Lower leg skin (tissue), 4 donors: ENCODE measurements around the gene PDE1C. TPM values are rescaled to one million over a fixed set of nuclear protein-coding genes. Genes with fewer than 3 reads are reported as not detected.

ENCODE experiments used
- DNase-seq, 2 donors: peaks; one replicate each; pipeline ENCODE4 v3.0.0-alpha.2; 2019; ENCODE audit warnings: low spot score in 2 of 2
- H3K4me3 ChIP-seq: fragments of 200-600 bp; sonication (generic); 2 replicates; pipeline ENCODE4 v1.5.1; 2017; ENCODE audit warnings: mild to moderate bottlenecking, low read depth; ENCODE audit not compliant: poor library complexity, severe bottlenecking
- CTCF ChIP-seq, 3 donors: fragments of 450-650 bp; IDR thresholded peaks; one replicate each; pipeline ENCODE4 v1.5.1; 2016; ENCODE audit warnings: antibody characterized with exemption in 3 of 3, mild to moderate bottlenecking in 3 of 3, moderate library complexity in 2 of 3
- POLR2A ChIP-seq, 2 donors: fragments of 450-650 bp; IDR thresholded peaks; one replicate each; pipeline ENCODE4 v1.6.1; 2016 to 2017; ENCODE audit warnings: antibody characterized with exemption in 2 of 2, mild to moderate bottlenecking in 1 of 2, moderate library complexity in 1 of 2
- WGBS, 2 donors: methylation state at CpG; one replicate each; pipeline ENCODE4 v1.1.5; 2018; 5-methylcytosine and 5-hydroxymethylcytosine counted together
- intact Hi-C: fragments of 100-400 bp; cut with DNase I; formaldehyde crosslinking; loops from one replicate; pipeline ENCODE4 v1.15.0; 2023; ENCODE audit warnings: low total_unique reads
- total RNA-seq, 4 donors: library from RNA; depleted of rRNA; stranded (reverse); fragments of >200 nt; gene quantifications; one replicate each; pipeline ENCODE4 v1.1.0, GENCODE V29; 2016

PDE1C gene
- total RNA-seq, 4 donors from 2014 or later, result 0.53 to 3.5 (median 3.0) TPM

DNA sequence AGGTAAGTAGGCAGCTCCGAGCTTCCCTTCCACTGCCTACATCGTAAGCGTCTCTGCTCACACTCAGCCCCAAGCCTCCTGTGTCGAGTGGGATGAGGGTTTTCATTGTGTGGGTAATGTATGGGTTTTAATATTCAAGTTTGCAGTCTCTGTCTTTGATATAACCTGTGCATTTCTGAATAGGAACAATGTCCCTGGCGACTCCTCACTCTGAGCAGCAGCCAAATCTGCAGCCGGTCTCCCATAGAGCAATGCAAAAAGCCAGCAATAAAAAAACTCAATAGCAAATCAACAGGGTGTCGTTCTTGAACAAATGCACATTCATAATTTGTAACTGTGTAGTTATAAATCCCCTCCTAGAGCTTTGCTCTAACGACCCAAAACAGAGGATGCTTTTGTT lies 349.8 kb downstream of the PDE1C start:
- no peak for TF ChIP-seq CTCF (IDR thresholded peaks at IDR 0.05)
- no peak for TF ChIP-seq POLR2A (IDR thresholded peaks at IDR 0.05)
- no peak overlapping the region for H3K4me3 ChIP-seq
- intact Hi-C loops, result no loop called here
- 67 to 68% methylated on average over 8 of the region's 8 CpGs for WGBS, 2 donors
- DNase-seq, result no peak

DNA sequence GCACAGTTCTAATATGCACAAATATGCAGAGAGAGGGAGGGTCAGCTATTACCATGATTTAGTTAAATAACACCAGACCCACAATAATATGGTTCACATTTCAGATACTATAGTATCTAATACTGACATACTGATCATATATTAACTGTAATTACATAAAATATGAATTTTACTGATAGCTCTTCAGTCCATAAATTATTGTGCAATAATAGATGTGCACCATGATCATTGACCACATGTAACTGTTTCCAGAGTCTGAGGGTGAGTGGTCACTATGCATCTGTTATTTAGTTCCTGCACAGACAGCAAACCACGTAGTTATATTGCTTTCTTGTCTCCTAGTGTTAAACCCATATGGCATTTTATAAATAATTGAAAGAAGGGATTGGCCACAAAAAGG lies 353.9 kb downstream of the PDE1C start:
- WGBS, 2 donors, result 51 to 58% methylated on average over 1 of the region's 1 CpG
- TF ChIP-seq CTCF (IDR thresholded peaks at IDR 0.05) (no peak), POLR2A (IDR thresholded peaks at IDR 0.05) (no peak)
- intact Hi-C loops, result no loop called here

GRCh38 chr7:31710171-31710570 lies 360.0 kb downstream of the PDE1C start:
- intact Hi-C loops, result no loop called here
- no peak overlapping the region for H3K4me3 ChIP-seq
- WGBS, 2 donors, result 50 to 55% methylated on average over 1 of the region's 1 CpG
- no peak for TF ChIP-seq CTCF (IDR thresholded peaks at IDR 0.05)
- TF ChIP-seq POLR2A (IDR thresholded peaks at IDR 0.05), result no peak
- no peak for DNase-seq

More for the DNA sequence above, 353.9 kb downstream of the PDE1C start:
- no peak overlapping the region for H3K4me3 ChIP-seq
- no peak for DNase-seq

DNA sequence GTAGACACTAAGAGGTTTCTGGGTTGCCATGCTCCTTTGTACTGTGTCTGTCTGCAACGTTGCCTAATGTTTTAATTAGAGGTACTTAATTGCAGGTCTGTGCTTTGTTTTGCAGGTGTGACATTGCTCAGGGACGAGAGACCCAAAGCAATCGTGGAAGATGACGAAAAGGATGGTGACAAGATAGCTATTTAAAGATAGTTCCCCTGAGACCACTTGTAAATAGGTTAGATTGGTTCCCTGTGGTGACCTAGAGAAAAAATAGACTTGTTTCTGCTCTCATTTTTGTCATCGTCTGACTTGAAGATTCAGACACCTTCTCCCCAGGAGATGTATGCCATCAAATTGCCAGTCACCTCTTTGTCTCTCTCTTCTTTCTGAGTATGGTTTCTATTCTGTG lies 363.1 kb downstream of the PDE1C start:
- no peak overlapping the region for H3K4me3 ChIP-seq
- intact Hi-C loops, result no loop called here
- no peak for TF ChIP-seq CTCF (IDR thresholded peaks at IDR 0.05)
- TF ChIP-seq POLR2A (IDR thresholded peaks at IDR 0.05), result no peak
- DNase-seq, result no peak
- 48 to 51% methylated on average over 5 of the region's 5 CpGs for WGBS, 2 donors

- no peak for DNase-seq
- intact Hi-C loops, result no loop called here
- H3K4me3 ChIP-seq, result no peak overlapping the region
- 56 to 65% methylated on average over 3 of the region's 3 CpGs for WGBS, 2 donors
- TF ChIP-seq POLR2A (IDR thresholded peaks at IDR 0.05) (no peak), CTCF (IDR thresholded peaks at IDR 0.05) (no peak)
These were observed 364.8 kb downstream of the PDE1C start for GRCh38 chr7:31705377-31705776.

DNA sequence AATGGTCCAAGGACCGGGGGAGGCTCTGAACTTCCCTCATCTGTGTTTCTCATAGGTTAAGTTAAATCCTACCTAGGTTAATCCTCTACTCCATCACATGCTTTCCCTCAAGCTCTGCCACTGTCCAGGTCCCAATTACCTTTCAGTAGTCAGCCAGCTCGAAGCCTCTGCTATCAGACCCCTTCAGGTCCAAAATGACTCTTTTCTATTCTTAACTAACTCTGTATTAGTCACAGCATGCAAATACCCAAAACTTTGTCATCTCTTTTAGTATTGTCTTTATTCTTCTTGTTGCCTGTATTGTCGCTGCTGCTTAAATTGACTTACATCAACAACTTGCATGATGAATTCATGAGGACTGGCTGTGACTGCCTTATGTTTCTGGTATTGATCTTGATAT lies 367.9 kb downstream of the PDE1C start:
- TF ChIP-seq CTCF (IDR thresholded peaks at IDR 0.05) (no peak), POLR2A (IDR thresholded peaks at IDR 0.05) (no peak)
- 81 to 85% methylated on average over 3 of the region's 3 CpGs for WGBS, 2 donors
- DNase-seq, result no peak
- H3K4me3 ChIP-seq, result no peak overlapping the region
- intact Hi-C loops, result no loop called here
